Psoas muscle (tissue), 8 donors: ENCODE data around the gene DOP1B. TPM values are rescaled to one million over a fixed set of nuclear protein-coding genes. Genes with fewer than 3 reads are reported as not detected.

Source experiments
- ATAC-seq, 4 donors: fragments of 200-7000 bp; cut with Tn5 transposase; one replicate each; pipeline ENCODE4 v1.9.1; 2020; ENCODE audit warnings: moderate library complexity in 3 of 4, mild to moderate bottlenecking in 2 of 4
- DNase-seq, 2 donors: peaks; one replicate each; pipeline ENCODE4 v3.0.0-alpha.2; 2020
- H3K27ac ChIP-seq: fragments of 200-600 bp; one replicate; pipeline ENCODE4 v1.8.0; 2022
- H3K27me3 ChIP-seq, 3 donors: fragments of 200-600 bp in 1 of 3; one replicate each; pipeline versions ENCODE4 v1.6.1 to v1.8.0; 2013 to 2022; ENCODE audit warnings: low read length in 2 of 3, mild to moderate bottlenecking in 2 of 3, moderate library complexity in 1 of 3; ENCODE audit not compliant: insufficient read depth in 3 of 3
- H3K36me3 ChIP-seq, 2 donors: fragments of 200-600 bp in 1 of 2; one replicate each; pipeline versions ENCODE4 v1.6.1 to v1.8.0; 2013 to 2022; ENCODE audit warnings: low read depth in 1 of 2, mild to moderate bottlenecking in 1 of 2, moderate library complexity in 1 of 2; ENCODE audit not compliant: insufficient read depth in 1 of 2
- H3K4me1 ChIP-seq: fragments of 200-600 bp; one replicate; pipeline ENCODE4 v1.8.0; 2022
- H3K4me3 ChIP-seq: fragments of 200-600 bp; one replicate; pipeline ENCODE4 v1.8.0; 2022; ENCODE audit warnings: mild to moderate bottlenecking
- H3K9me3 ChIP-seq: fragments of 200-600 bp; one replicate; pipeline ENCODE4 v1.8.0; 2022
- whole genome bisulfite sequencing, 3 donors: extraction: QIAGEN DNeasy Blood & Tissue Kit; methylation state at CpG; one replicate each; pipeline versions ENCODE4 v1.1.6 to v1.1.7; 2013; 5-methylcytosine and 5-hydroxymethylcytosine counted together
- intact Hi-C, 2 donors: fragments of 100-400 bp; cut with DNase I; formaldehyde crosslinking; loops; one replicate each; pipeline versions ENCODE4 v1.11.0 to v1.14.2; 2022
- polyA plus RNA-seq, 3 donors: library from polyadenylated mRNA; stranded (reverse); fragments of 200-250 nt; gene quantifications; one replicate each; pipeline ENCODE4 v1.2.3, GENCODE V29; 2013
- total RNA-seq, 4 donors: library from RNA; stranded (reverse); fragmentation: NEBNext Ultra II Directional in 2 of 4; extraction: Animal tissue kit (Norgen Biotek cat#: 25700) in 2 of 4; gene quantifications; one replicate each; pipeline versions ENCODE4 v1.2.1 to v1.2.4, GENCODE V29; 2021 to 2023
- TF ChIP-seq, protein P1 (sequence below): fragments of 200-600 bp; IDR thresholded peaks from one replicate; pipeline ENCODE4 v1.8.0; 2022; ENCODE audit warnings: antibody characterized with exemption
- donor health status: healthy with polysubstance abuse.
- donor health status: DM: no; HTN: no; CAD: no; lungs with moderate emphysema.
- donor health status: Bipolar disorder and iron deficiency.
- donor health status: healthy.
- donor health status: DM: yes; HTN: yes; CAD: no.
- donor health status: DM: no; HTN: no; CAD: no.
- donor health status: DM: no; HTN: no; CAD: no.
- donor health status: DM: yes; HTN: yes; CAD: no.

Gene DOP1B
- total and polyA plus RNA-seq, 7 donors = 3.1 to 20.7 (median 12.8) TPM

DNA sequence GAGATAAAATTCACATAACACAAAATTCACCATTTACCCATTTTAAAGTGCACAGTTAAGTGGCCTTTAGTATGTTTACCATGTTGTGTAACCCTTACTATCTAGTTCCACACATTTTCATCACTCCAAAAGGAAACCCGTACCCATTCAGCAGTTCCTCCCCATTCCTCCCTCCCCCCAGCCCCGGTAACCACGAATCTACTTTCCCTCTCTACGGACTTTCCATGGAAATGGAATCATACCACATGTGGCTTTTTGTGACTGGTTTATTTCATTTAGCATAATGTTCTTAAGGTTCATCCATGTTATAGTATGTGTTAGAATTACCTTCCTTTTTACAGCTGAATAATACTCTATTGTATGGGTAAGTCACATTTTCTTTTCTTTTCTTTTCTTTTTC lies 10.9 kb downstream of the DOP1B start:
- H3K9me3 ChIP-seq = no peaks in the 10 kb centered on the region
- no peaks in the 10 kb centered on the region for H3K27me3 ChIP-seq
- WGBS, 3 donors = 93 to 96% (median 94%) methylated on average over 4 of the region's 4 CpGs
- TF ChIP-seq, protein P1, sequence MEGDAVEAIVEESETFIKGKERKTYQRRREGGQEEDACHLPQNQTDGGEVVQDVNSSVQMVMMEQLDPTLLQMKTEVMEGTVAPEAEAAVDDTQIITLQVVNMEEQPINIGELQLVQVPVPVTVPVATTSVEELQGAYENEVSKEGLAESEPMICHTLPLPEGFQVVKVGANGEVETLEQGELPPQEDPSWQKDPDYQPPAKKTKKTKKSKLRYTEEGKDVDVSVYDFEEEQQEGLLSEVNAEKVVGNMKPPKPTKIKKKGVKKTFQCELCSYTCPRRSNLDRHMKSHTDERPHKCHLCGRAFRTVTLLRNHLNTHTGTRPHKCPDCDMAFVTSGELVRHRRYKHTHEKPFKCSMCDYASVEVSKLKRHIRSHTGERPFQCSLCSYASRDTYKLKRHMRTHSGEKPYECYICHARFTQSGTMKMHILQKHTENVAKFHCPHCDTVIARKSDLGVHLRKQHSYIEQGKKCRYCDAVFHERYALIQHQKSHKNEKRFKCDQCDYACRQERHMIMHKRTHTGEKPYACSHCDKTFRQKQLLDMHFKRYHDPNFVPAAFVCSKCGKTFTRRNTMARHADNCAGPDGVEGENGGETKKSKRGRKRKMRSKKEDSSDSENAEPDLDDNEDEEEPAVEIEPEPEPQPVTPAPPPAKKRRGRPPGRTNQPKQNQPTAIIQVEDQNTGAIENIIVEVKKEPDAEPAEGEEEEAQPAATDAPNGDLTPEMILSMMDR = no peak
- no peak for DNase-seq
- no peak overlapping the region for H3K4me3 ChIP-seq
- peaks cover 18% of the 10 kb centered on the region for H3K4me1 ChIP-seq
- ATAC-seq = no peak
- no peak overlapping the region for H3K27ac ChIP-seq
- peaks cover 0 to 8% of the 10 kb centered on the region in 2 donors for H3K36me3 ChIP-seq
- intact Hi-C loops = no loop called here

DNA sequence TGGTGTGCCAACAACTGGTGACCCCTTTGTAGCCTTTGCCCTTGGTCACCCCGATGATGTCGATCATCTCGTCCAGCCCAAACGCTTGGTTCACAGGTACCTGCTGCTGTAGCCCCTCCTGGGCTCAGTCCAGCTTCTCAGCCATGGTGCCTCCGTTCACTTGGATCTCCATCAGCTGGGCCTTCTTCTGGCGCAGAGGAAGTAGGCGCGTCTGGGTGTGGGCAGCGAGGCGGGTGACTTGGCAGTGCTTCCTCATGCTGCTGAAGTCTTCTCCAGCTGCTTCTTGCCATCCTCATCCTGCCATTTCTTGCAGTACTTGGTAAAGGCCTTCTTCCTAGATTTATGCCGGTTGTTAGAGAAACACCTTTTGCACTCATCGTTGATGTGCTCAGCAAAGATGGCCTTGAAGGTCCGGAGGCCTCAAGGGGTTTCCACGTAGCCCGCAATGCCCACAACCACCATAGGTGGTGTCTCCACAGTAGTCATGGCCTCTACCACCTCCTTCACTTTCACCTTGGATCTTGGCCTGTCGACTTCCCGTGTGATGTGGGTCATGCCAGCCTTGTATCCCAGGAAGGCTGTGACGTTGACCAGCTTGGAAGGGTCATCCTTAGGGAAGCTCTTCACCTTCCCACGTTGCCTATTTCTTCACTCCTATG lies 13.0 kb downstream of the DOP1B start:
- intact Hi-C loops = no loop called here
- Histone ChIP-seq H3K36me3 (peaks cover 0 to 8% of the 10 kb centered on the region in 2 donors), H3K27ac (no peak overlapping the region), H3K4me1 (peaks cover 18% of the 10 kb centered on the region), H3K27me3 (no peaks in the 10 kb centered on the region), H3K9me3 (no peaks in the 10 kb centered on the region), H3K4me3 (no peak overlapping the region)
- TF ChIP-seq, protein P1 = no peak
- ATAC-seq (no peak), DNase-seq (no peak)
- WGBS, 3 donors = 91 to 95% (median 93%) methylated on average over 19 of the region's 19 CpGs

DNA sequence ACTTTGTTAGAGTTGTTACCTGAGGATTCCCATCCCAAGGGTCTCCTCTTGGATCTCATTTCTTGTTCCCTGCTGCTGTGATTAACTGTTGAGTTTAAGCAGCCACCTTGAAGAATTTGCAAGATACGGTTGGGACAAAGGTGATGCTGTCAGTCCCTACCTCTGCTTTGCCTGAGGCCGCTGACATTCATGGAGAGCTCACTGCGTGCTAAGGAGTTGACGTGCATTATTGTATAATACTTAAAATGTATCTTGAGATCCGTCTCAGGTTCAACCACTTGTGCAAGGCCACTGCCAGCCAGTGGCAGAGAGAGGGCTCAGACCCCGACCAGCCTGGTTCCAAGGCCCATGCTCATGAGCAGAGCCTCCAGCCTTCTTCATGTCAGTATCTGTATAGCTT lies 14.2 kb downstream of the DOP1B start:
- 97 to 98% (median 97%) methylated on average over 6 of the region's 6 CpGs for WGBS, 3 donors
- peaks cover 18% of the 10 kb centered on the region for H3K4me1 ChIP-seq

DNA sequence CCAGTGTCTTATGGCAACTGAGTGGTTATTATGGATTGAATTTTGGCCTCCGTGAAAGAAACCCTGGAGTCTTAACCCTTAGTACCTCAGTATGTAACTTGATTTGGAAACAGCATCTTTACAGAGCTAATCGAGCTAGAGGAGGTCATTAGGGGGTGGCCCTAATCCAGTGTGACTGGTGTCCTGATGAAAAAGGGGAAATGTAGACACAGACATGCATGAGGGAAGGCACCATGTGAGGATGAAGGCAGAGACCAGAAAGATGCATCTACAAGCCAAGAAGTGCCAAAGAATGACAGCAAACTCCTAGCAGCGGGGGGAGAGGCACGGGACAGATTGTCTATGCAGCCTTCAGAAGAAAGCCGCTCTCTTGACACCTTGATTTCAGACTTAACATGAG lies 14.7 kb downstream of the DOP1B start:
- no peak overlapping the region for H3K27ac ChIP-seq
- DNase-seq (no peak), ATAC-seq (peak in 1 of 4 donors; percentile 4)
- intact Hi-C loops = no loop called here
- H3K4me3 ChIP-seq = no peak overlapping the region
- 63 to 71% (median 67%) methylated on average over 5 of the region's 5 CpGs for WGBS, 3 donors
- H3K4me1 ChIP-seq = peaks cover 18% of the 10 kb centered on the region
- H3K9me3 ChIP-seq = no peaks in the 10 kb centered on the region
- TF ChIP-seq, protein P1 = no peak
- H3K27me3 ChIP-seq = no peaks in the 10 kb centered on the region
- peaks cover 0 to 8% of the 10 kb centered on the region in 2 donors for H3K36me3 ChIP-seq

More for the DNA sequence above, 14.2 kb downstream of the DOP1B start:
- TF ChIP-seq, protein P1 = no peak
- Histone ChIP-seq H3K9me3 (no peaks in the 10 kb centered on the region), H3K27me3 (no peaks in the 10 kb centered on the region), H3K36me3 (peaks cover 0 to 8% of the 10 kb centered on the region in 2 donors), H3K4me3 (no peak overlapping the region), H3K27ac (no peak overlapping the region)
- intact Hi-C loops = no loop called here
- no peak for ATAC-seq
- no peak for DNase-seq
